ENCODE measurements around the gene SSTR4. TPM values are rescaled to one million over a fixed set of nuclear protein-coding genes. Genes with fewer than 3 reads are reported as not detected.

The SSTR4 gene
- polyA plus RNA-seq, 1 experiment, result not detected

GRCh38 chr20:23071398-23071797 is 36.3 kb downstream of the SSTR4 start:
- ChIA-PET POLR2A (no interaction called here), CTCF (interaction anchor here (1.2 kb wide), 1 partner anchor 270 kb away, joined by 3 read pairs; no protein-coding TSS in a partner anchor)
- no peak overlapping the region for H3K4me3 ChIP-seq (ENCODE audit: low read depth, low read length)
- DNase-seq (ENCODE audit: low read depth), result no peak
- H3K36me3 ChIP-seq (ENCODE audit: control insufficient read depth, insufficient read depth, low read length), result no peaks in the 10 kb centered on the region
- H3K27me3 ChIP-seq (ENCODE audit: control insufficient read depth, insufficient read depth, low read length), result no peaks in the 10 kb centered on the region; the same call in 1 of the 2 replicates
- TF ChIP-seq, protein P1, sequence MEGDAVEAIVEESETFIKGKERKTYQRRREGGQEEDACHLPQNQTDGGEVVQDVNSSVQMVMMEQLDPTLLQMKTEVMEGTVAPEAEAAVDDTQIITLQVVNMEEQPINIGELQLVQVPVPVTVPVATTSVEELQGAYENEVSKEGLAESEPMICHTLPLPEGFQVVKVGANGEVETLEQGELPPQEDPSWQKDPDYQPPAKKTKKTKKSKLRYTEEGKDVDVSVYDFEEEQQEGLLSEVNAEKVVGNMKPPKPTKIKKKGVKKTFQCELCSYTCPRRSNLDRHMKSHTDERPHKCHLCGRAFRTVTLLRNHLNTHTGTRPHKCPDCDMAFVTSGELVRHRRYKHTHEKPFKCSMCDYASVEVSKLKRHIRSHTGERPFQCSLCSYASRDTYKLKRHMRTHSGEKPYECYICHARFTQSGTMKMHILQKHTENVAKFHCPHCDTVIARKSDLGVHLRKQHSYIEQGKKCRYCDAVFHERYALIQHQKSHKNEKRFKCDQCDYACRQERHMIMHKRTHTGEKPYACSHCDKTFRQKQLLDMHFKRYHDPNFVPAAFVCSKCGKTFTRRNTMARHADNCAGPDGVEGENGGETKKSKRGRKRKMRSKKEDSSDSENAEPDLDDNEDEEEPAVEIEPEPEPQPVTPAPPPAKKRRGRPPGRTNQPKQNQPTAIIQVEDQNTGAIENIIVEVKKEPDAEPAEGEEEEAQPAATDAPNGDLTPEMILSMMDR (IDR thresholded peaks at IDR 0.05; ENCODE audit: insufficient read depth, low read depth, low read length), result no peak

- H3K36me3 ChIP-seq (ENCODE audit: control insufficient read depth, insufficient read depth, low read length), result no peaks in the 10 kb centered on the region
- TF ChIP-seq, protein P1 (IDR thresholded peaks at IDR 0.05; ENCODE audit: insufficient read depth, low read depth, low read length), result no peak
- no peak overlapping the region for H3K4me3 ChIP-seq (ENCODE audit: low read depth, low read length)
- ChIA-PET POLR2A (no interaction called here), CTCF (interaction anchor here (1.2 kb wide), 1 partner anchor 269 kb away, joined by 3 read pairs; no protein-coding TSS in a partner anchor)
- no peaks in the 10 kb centered on the region for H3K27me3 ChIP-seq (ENCODE audit: control insufficient read depth, insufficient read depth, low read length)
- DNase-seq (ENCODE audit: low read depth), result no peak
These were observed 36.9 kb downstream of the SSTR4 start for GRCh38 chr20:23071996-23072395.

DNA sequence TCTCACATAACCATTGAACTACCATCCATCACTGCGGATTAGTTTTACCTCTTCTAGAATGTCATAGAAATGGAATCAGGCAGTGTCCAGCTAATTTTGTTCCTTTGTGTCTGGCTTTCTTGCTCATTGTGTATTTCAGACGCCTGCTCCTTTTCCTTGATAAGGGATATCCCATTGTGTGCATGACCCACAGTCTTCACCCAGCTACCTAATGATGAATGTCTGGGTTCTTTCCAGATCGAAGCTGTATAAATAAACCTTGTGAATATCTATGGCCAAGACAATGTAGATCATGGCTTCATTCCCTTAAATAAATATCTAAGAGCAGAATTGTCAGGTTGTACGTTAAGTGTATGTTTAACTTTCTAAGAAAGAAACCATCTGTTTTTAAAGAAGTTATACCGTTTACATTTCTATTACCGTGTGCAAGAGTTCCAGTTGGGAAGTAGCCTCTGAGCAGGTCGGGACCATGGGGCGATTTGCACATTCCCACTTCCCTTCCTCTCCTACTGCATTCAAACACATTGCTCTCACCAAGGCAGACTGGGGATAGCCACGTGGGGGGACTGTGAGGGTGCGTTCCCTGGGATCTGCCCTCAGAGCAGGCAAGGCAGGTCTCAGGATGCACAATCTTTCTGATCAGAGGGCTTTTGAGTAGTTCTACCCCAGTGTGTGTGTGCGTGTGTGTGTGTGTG is 37.9 kb downstream of the SSTR4 start:
- Histone ChIP-seq H3K27me3 (ENCODE audit: control insufficient read depth, insufficient read depth, low read length) (no peaks in the 10 kb centered on the region), H3K36me3 (ENCODE audit: control insufficient read depth, insufficient read depth, low read length) (no peaks in the 10 kb centered on the region), H3K4me3 (ENCODE audit: low read depth, low read length) (no peak overlapping the region)
- TF ChIP-seq, protein P1 (IDR thresholded peaks at IDR 0.05; ENCODE audit: insufficient read depth, low read depth, low read length), result no peak
- ChIA-PET CTCF (no interaction called here), POLR2A (no interaction called here)
- no peak for DNase-seq (ENCODE audit: low read depth)

DNA sequence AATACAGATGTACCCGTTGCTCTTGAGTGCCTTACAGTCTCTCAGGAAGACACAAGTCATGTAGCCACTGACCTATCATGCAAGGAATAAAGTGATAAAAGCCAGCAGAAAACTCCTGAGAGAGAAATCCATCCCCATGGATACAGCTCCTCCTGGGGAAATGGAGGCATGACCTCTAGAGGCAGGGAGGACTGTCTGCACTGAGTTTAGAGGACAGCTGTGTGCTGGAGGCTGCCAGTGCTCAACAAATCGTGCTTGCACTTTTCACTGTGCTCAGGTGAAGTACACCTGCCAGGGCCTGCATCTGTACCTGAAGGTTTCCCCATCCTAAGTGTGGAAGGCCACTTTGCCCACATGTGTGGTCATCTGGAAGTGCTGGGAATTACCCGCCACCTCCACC is 38.9 kb downstream of the SSTR4 start:
- POLR2A ChIA-PET, result no interaction called here
- Histone ChIP-seq H3K27me3 (ENCODE audit: control insufficient read depth, insufficient read depth, low read length) (no peaks in the 10 kb centered on the region), H3K36me3 (ENCODE audit: control insufficient read depth, insufficient read depth, low read length) (no peaks in the 10 kb centered on the region), H3K4me3 (ENCODE audit: low read depth, low read length) (no peak overlapping the region)
- TF ChIP-seq, protein P1 (IDR thresholded peaks at IDR 0.05; ENCODE audit: insufficient read depth, low read depth, low read length), result no peak
- DNase-seq (ENCODE audit: low read depth), result no peak
- CTCF ChIA-PET, result interaction anchor here (1.2 kb wide), 1 partner anchor 12 kb away, joined by 3 read pairs; no protein-coding TSS in a partner anchor

GRCh38 chr20:23077277-23077676 is 42.2 kb downstream of the SSTR4 start:
- H3K27me3 ChIP-seq (ENCODE audit: control insufficient read depth, insufficient read depth, low read length), result no peaks in the 10 kb centered on the region; the same call in 1 of the 2 replicates
- TF ChIP-seq, protein P1 (IDR thresholded peaks at IDR 0.05; ENCODE audit: insufficient read depth, low read depth, low read length), result no peak
- CTCF ChIA-PET, result no interaction called here

More at GRCh38 chr20:23077277-23077676, 42.2 kb downstream of the SSTR4 start:
- DNase-seq (ENCODE audit: low read depth), result no peak
- H3K36me3 ChIP-seq (ENCODE audit: control insufficient read depth, insufficient read depth, low read length), result no peaks in the 10 kb centered on the region
- POLR2A ChIA-PET, result no interaction called here
- no peak overlapping the region for H3K4me3 ChIP-seq (ENCODE audit: low read depth, low read length)

Data from BJ (cell line).